DND-41 (cell line): ENCODE results near the gene LEMD2.

Source experiments
- ATAC-seq: fragments of 200-7000 bp; cut with Tn5 transposase; 3 replicates; pipeline ENCODE4 v1.9.1; 2021; ENCODE audit warnings: low read depth; ENCODE audit not compliant: insufficient read depth
- DNase-seq: peaks from one replicate; pipeline ENCODE4 v3.0.0-alpha.2; 2020
- H2AFZ ChIP-seq: 2 replicates; pipeline ENCODE4 v1.6.0; 2012; ENCODE audit warnings: low read depth, low read length
- H3K27ac ChIP-seq: 2 replicates; pipeline ENCODE4 v1.5.1; 2012; ENCODE audit warnings: low read length, inconsistent platforms
- H3K27me3 ChIP-seq: fragments of 200-600 bp; sonication (generic); 2 replicates; pipeline ENCODE4 v1.6.0; 2012; ENCODE audit warnings: low read length, mild to moderate bottlenecking, inconsistent platforms; ENCODE audit not compliant: insufficient read depth, poor library complexity
- H3K36me3 ChIP-seq: 2 replicates; pipeline ENCODE4 v1.5.1; 2012; ENCODE audit warnings: low read length, inconsistent platforms; ENCODE audit not compliant: insufficient read depth
- H3K4me1 ChIP-seq: 2 replicates; pipeline ENCODE4 v1.5.1; 2012; ENCODE audit warnings: mild to moderate bottlenecking, low read length; ENCODE audit not compliant: insufficient read depth
- H3K4me2 ChIP-seq: 2 replicates; pipeline ENCODE4 v1.6.0; 2012; ENCODE audit warnings: mild to moderate bottlenecking, moderate library complexity, low read length, inconsistent platforms; ENCODE audit not compliant: insufficient read depth
- H3K4me3 ChIP-seq, 2 experiments: fragments of 200-600 bp in 1 of 2; shearing (Covaris generic) in 1 of 2; 2 replicates each; pipeline ENCODE4 v1.5.1; 2012 to 2016; ENCODE audit warnings: inconsistent platforms in 2 of 2, low read length in 2 of 2, mild to moderate bottlenecking in 2 of 2, low read depth in 1 of 2, moderate library complexity in 1 of 2
- H3K79me2 ChIP-seq: 2 replicates; pipeline ENCODE4 v1.6.0; 2012; ENCODE audit warnings: low read length, inconsistent platforms; ENCODE audit not compliant: insufficient read depth
- H3K9ac ChIP-seq: 2 replicates; pipeline ENCODE4 v1.6.0; 2012; ENCODE audit warnings: low read depth, mild to moderate bottlenecking, inconsistent platforms, low read length, moderate library complexity
- H3K9me3 ChIP-seq: 2 replicates; pipeline ENCODE4 v1.5.1; 2012; ENCODE audit warnings: low read length, moderate library complexity, mild to moderate bottlenecking, inconsistent platforms; ENCODE audit not compliant: insufficient read depth, severe bottlenecking
- H4K20me1 ChIP-seq: 2 replicates; pipeline ENCODE4 v1.6.0; 2012; ENCODE audit warnings: low read length; ENCODE audit not compliant: insufficient read depth
- CTCF ChIP-seq: IDR thresholded peaks from 2 replicates; pipeline ENCODE4 v1.5.1; 2012; ENCODE audit warnings: borderline replicate concordance, low read length, moderate library complexity, mild to moderate bottlenecking; ENCODE audit not compliant: poor library complexity, severe bottlenecking; ENCODE audit errors: extremely low read depth
- EZH2 ChIP-seq: IDR thresholded peaks from 3 replicates; pipeline ENCODE4 v1.6.1; 2012; ENCODE audit warnings: borderline replicate concordance, low read depth, mild to moderate bottlenecking, moderate library complexity, low read length, inconsistent platforms; ENCODE audit not compliant: severe bottlenecking

Gene LEMD2

GRCh38 chr6:33722103-33722623 lies 66.8 kb downstream of the LEMD2 start:
- Histone ChIP-seq H3K4me3 (no peak overlapping the region), H3K27me3 (peaks cover 34% of the 10 kb centered on the region), H4K20me1 (peaks cover 5% of the 10 kb centered on the region; the same call in 1 of the 2 replicates), H3K9me3 (no peaks in the 10 kb centered on the region), H2AFZ (no peak overlapping the region), H3K27ac (no peak overlapping the region), H3K4me1 (no peaks in the 10 kb centered on the region), H3K4me2 (no peak overlapping the region), H3K36me3 (no peaks in the 10 kb centered on the region), H3K9ac (no peak overlapping the region), H3K79me2 (no peaks in the 10 kb centered on the region)
- ATAC-seq (no peak), DNase-seq (no peak)
- TF ChIP-seq CTCF (no peak), EZH2 (no peak)

GRCh38 chr6:33721508-33721907 lies 67.4 kb downstream of the LEMD2 start:
- Histone ChIP-seq H3K4me1 (no peaks in the 10 kb centered on the region), H3K36me3 (no peaks in the 10 kb centered on the region), H3K9ac (no peak overlapping the region), H3K79me2 (no peaks in the 10 kb centered on the region), H3K4me3 (no peak overlapping the region), H3K9me3 (no peaks in the 10 kb centered on the region), H2AFZ (no peak overlapping the region), H3K27ac (no peak overlapping the region), H3K27me3 (peaks cover 30% of the 10 kb centered on the region), H4K20me1 (peaks cover 5% of the 10 kb centered on the region; the same call in 1 of the 2 replicates), H3K4me2 (no peak overlapping the region)
- TF ChIP-seq EZH2 (no peak), CTCF (no peak)
- ATAC-seq (no peak), DNase-seq (no peak)
